HG03066 (cell line): Measurements from ENCODE around the gene GRID1.

ENCODE experiments used
- ATAC-seq: cut with Tn5 transposase; IDR thresholded peaks from one replicate; pipeline ENCODE4 v1.9.1; 2021; ENCODE audit warnings: low read depth; ENCODE audit not compliant: unreplicated experiment

Gene GRID1

GRCh38 chr10:86160890-86161585, 205.6 kb downstream of the GRID1 start:
- no peak for ATAC-seq

GRCh38 chr10:86159797-86160196, 206.8 kb downstream of the GRID1 start:
- ATAC-seq, result no peak

GRCh38 chr10:86155054-86155921, 211.3 kb downstream of the GRID1 start:
- ATAC-seq, result no peak

DNA sequence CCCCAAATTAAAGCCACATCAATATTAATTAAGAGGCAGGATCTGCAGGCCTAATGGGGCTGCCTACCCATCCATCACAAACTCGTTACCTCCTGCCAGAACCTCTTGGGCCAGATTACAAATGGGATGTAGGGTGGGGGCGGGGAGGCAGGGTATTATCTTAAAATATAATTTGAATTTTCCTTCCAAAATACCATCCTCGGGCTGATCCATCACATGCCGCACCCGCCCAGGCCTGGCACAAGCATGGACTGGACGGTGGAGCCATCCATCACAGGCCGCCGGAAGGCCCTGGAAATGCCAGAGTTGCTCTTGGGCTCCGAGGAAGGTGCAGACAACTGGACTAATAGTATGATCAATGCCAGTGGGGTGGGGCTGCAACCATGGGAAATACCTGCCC, 212.8 kb downstream of the GRID1 start:
- ATAC-seq, result no peak

GRCh38 chr10:86152911-86153310, 213.7 kb downstream of the GRID1 start:
- ATAC-seq, result no peak

DNA sequence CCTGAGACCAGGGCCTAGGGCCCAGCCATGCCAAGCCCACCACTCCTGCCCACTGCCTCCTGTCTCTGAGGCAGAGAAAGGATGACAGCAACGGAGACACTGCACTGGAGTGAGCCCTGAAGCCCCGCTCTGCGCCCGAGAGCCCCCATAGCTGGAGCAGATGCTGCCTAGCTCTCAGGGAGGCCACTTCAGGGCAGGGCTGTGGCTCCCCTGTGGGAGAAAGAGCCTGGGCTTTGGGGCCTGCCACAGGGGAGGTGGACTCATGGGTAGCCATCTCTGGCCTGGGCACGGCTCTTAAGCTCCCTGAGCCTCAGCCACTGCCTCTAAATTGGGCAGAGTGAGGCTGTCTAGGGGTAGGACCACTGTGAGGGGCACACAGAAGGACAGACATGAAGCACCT, 214.2 kb downstream of the GRID1 start:
- no peak for ATAC-seq

- ATAC-seq, result no peak
Measured at GRCh38 chr10:86151613-86152012, 215.0 kb downstream of the GRID1 start.

GRCh38 chr10:86149257-86149656, 217.3 kb downstream of the GRID1 start:
- ATAC-seq, result no peak

DNA sequence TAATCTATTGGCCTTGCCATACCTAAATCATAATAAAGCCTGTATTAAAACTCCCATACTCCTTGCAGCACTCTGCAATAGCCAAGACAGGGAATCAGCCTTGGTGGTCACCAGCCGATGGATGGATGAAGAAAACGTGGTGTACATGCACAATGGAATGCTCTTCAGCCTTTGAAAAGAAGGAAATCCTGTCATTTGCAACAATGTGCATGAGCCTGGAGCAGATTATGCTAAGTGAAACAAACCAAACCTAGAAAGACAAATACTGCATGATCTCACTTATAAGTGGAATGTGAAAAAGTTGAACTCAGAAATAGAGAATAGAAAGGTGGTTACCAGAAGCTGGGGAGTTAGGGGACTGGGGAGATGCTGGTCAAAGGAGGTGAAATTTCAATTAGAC, 218.5 kb downstream of the GRID1 start:
- ATAC-seq, result no peak

- no peak for ATAC-seq
Measured at GRCh38 chr10:86144301-86144700, 222.3 kb downstream of the GRID1 start.

DNA sequence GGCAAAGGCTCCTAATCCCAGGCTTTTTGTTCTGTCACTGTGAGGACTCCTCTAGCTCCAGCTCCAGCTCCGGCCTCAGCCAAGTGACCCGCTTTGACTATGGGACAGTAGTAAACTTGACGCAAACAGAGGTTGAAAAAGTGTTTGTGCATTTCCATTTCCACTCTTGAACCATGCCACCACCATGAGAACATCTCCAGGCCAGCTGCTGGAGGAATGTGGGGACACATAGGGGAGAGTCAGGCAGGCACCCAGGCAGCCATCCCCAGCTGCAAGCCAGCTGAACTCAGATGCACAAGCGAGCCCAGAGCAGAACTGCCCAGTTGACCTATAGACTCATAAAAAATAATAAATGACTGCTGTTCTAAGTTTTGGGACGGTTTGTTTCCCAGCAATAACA, 224.7 kb downstream of the GRID1 start:
- ATAC-seq, result no peak

DNA sequence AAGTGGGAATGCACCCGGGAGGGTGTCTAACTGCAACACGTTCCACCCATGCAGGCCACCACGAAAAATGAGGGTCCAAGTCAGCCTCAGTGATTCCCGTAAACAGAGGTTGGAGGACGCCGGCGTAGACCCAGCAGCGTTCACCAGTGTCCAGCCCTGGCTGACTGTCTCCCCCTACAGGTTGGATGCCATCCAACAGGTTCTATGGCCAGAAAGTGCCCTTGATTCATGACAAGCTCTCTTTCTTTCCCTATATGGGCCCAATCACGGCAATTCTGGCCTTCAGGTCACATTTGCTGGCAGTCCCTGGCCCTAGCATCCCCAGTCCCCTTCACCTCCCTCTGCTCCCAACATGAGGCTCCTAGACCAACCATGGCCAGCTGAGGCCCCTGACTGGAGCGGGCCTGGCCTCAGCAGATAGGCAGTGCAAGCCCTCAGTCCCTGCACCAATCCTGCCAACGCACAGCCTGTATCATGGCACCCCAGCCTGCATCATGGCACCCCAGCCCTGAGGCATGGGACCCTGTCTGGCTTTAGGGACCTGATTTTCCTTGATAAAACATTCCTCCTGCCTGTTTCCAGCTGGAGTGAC, 227.4 kb downstream of the GRID1 start:
- no peak for ATAC-seq

DNA sequence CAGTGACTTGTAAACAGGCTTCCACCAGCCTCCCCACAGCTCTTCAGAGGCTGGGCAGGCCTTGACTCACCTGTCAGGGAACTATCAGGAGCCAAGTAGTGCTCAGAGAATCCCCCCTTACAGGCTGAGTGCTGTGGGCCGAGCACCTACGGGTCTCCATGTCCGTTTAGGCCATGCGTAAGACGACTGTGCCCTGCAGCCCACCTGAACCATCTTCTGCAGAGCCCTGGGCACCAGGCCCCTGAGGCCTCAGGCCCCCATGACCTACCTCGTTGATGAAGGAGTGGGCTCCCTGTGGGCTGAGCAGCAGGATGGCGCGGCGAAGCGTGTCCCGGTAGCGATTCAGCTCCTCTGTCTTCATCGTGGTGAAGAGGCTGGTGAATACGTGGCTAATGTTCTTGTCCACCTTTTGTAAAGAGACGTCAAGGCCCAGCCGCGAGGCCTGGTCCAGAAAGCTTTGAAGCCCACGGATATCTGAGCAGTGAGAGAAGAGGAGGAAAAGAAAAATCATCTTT, 228.0 kb downstream of the GRID1 start:
- ATAC-seq, result no peak

DNA sequence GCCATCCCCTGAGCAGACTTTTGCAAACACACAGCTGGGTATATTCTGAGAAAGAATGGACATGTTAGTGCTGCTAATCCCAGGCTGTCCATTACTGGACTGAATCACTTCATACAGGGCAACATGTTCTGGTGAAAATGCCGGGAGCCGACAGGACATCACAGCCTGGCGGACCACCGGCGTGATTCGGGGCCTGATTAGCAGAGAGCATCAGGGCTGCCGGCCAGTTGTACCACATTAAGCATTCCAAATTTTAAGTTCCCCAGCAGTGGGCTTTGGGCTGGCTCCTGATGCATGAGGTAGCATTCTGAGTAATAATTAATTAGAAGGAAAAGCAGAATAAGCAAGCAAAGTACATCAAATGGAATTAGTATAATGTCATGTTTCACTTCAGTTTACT, 229.0 kb downstream of the GRID1 start:
- ATAC-seq, result no peak

- no peak for ATAC-seq
Measured at GRCh38 chr10:86136934-86137333, 229.7 kb downstream of the GRID1 start.

- no peak for ATAC-seq
Measured at GRCh38 chr10:86135191-86135590, 231.4 kb downstream of the GRID1 start.

- no peak for ATAC-seq
Measured at GRCh38 chr10:86130737-86131475, 235.7 kb downstream of the GRID1 start.

- no peak for ATAC-seq
Measured at GRCh38 chr10:86130041-86130440, 236.6 kb downstream of the GRID1 start.

- ATAC-seq, result no peak
Measured at GRCh38 chr10:86128360-86128759, 238.2 kb downstream of the GRID1 start.

DNA sequence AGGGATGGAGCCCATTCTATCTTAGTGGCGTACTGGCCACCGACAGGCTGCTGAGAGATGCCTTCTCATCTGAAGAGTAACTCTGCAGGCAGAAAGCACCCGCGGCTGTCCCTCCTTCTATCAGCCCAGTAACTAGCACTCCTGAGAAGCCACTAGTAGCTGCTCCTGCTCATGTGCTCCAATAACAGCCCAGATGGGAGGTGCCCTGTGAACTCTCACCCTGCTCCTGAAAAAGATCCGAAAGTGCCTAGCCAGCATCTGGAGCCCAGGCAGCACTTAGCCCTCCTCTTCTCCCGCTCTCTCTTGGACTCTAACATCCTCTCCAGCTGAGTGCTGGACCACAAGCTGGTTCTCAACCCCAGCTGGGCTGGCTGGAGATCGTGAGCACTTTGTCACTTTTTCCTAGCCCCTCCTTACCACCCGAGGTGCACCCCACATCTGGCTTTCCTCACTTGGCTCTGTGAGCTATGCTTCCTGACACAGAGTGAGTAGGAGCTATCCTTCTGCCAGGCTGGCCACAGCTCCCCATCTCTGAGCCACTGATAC, 239.2 kb downstream of the GRID1 start:
- no peak for ATAC-seq
